ENCODE data around the gene ATP6V0B.

DNA sequence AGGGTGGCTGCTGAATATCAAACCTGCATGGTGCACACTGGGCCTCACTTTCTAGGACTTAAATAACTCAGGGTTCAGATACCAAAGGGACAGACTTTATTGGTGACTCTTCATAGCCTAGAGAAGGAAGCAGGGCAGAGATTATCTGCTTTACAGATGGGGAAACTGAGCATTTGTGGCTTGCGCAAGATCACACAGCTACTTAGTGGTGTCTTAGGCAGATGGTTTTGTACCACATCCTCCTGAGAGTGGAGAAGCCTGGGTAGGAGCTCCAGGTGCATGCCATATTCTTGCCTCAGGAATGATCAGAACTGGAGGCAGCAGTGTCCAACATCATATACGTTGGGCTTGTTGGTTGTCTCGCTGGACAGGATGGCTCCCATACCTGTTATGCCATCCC lies 11.8 kb upstream of the ATP6V0B start:
- TF ChIP-seq CTCF (IDR thresholded peaks at IDR 0.05; ENCODE audit: insufficient read depth, low read length) (no peak), REST (IDR thresholded peaks at IDR 0.05; ENCODE audit: insufficient replicate concordance, low read depth) (no peak), GABPA (IDR thresholded peaks at IDR 0.05; ENCODE audit: low read depth) (no peak), POLR2AphosphoS5 (IDR thresholded peaks at IDR 0.05; ENCODE audit: low read depth) (no peak)
